NCI-H510A treated with DMSO at 0.1 percent for 48 hours (cell line): Measurements from ENCODE around the gene NSRP1.
"Not testable (repeated sequence)": the region's sequence is repeated elsewhere in the genome, so short reads cannot be mapped to it uniquely, and the experiment has no call there.

ENCODE experiments used
- DNase-seq: peaks from one replicate; lab custom pipeline; 2025; lab: John Stamatoyannopoulos, UW

The NSRP1 gene

DNA sequence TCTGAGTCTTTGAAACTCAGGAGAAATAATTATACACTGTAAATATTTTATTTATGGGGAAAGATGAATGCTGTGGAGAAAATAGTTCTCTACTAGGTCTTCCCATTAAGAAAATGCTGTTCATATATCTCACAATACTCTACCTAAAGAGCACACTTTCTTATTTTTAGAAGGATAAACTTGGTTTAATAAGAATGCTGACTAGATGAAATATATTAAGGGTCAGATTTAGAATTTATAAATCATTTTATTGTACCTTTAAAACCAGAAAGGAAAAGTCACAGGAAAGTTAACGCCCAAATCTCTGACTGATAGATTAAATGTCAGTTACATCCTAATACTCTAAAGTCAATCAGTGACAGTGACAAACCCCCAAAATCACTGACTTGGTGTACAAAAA, 70.1 kb downstream of the NSRP1 start:
- DNase-seq, result no peak

DNA sequence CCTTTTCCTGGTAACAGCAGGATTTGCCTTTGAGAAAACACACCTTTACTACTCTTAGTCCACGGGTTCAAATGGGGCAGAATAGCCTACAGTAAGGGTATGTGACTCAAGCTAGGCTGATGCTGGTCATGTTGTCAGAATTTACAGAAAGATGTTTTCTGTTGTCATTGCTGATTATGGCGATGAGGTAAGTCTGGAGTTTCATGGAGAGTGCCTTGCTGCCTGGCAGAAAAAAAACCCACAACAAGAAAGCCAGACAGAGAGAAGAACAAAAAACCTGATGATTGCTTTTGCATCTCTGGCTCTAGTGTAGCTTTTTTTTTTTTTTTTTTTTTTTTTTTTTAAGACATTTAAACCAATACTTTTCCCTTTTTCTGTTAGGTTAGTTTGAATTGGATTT, 71.0 kb downstream of the NSRP1 start:
- no peak for DNase-seq

DNA sequence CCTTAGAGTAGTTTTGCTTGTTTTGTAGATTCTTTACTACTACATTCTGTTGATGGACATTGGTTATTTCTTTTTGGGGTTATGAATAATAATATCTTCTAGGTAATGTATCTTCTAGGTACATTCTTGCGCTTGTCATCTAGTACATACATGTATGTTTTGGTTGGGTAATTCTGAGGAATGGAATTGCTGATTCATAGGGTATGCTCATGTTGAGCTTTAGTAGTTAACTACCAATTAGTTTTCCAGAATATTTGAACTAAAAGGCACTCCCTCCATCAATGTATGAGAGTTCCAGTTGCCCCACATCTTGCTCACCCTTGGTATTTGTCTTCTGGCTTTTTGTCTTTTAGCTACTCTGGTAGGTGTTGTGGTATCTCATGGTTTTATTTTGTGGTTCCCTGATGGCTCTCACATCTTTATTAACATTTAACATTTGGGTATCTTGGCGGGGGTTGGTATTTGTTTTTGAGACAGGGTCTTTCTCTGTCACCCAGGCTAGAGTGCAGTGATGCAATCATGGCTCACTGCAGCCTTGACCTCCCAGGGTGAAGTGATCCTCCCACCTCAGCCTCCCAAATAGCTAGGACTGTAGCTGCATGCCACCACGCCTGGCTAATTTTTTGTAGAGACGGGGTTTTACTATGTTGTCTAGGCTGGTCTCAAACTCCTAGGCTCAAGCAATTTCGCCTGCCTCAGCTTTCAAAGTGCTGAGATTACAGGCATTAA, 71.8 kb downstream of the NSRP1 start:
- DNase-seq, result no peak

DNA sequence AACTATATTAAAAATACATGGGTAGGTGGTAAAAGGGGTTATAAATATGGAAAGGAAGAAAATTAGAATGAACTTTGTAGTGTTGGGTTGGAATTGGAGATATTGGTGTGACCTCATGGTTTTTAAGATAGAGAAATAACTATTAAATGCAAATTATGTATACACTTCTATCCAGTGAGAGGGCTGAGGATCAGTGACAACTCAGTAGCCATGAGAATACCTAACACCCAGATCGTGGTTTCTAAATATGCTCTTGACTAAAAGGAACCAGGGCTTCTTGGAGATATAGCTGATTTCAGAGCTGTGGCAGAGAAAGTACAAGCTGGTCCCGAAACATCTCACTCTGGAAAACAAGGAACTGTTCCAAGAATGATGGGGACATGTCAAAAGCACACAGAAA, 74.5 kb downstream of the NSRP1 start:
- no peak for DNase-seq

DNA sequence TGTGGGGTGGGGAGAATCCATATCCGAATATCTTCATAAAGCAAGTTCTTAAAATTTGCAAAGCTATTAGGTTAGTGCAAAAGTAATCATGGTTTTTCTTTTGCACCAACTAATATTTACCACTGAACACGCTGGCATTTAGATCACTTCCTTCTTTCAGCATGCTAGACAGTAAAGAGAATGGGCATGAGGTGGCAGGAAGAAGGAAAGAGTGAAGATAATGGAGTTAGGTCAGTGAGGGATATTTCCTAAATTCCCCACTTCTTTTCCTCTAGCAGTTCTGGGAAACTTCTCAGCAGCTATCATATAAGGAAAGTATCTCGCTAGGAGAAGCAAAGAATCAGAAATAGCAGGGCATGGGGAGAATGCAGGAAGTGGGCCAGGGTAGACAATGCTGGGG, 79.9 kb downstream of the NSRP1 start:
- no peak for DNase-seq

DNA sequence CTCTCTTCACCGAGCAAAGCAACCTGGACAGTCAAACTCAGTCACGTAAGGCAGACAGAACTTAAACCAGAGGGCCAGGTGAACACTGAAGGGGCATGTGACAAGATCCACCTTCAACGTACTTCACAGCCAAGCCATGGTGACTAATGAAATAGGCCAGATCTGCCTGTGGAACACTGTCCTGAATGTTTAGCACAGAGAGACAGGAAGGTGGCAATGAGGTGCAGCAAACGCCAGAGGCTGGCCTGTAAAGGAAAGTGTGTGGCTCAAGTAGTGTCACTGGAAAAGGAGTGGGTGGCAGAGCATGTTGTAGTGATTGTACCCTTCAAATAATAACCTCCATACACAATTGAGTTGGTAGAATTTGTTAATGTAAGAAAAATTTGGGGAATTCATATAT, 80.8 kb downstream of the NSRP1 start:
- DNase-seq, result no peak

DNA sequence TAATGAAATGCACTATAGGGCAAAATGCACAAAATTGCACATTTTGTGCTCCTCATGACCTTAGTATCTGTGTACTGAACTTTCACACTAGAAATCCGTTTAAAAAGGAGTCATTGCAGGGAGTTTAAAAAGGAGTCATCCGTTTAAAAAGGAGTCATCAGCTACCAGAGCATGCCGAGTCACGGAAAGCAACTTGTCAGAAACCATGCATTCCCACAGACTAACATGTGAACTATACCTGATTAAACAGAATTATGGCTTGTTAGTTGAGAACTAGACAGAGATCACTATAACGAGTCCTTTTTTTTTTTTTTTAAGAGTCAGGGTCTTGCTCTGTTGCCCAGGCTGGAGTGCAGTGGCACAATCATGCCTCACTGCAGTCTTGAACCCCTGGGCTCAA, 83.0 kb downstream of the NSRP1 start:
- DNase-seq, result no peak

DNA sequence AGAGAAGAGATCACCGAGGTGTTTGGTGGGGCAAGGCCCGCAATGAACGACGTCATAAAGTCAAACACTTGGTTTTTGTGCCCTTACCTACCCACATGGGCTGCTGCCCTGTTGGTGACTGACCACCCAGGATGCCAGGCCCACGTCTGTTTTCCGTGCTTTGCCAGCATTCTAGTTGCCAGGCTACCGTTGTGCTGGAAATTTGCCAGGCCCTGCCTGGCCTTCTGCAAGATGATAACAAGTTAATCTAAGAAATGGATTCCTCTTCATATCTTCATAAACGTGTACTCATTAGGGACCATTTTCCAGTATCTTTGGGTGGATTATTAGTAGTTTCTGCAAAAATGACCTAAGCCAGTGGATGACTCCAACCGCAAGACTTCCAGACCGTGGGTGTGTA, 83.5 kb downstream of the NSRP1 start:
- no peak for DNase-seq

DNA sequence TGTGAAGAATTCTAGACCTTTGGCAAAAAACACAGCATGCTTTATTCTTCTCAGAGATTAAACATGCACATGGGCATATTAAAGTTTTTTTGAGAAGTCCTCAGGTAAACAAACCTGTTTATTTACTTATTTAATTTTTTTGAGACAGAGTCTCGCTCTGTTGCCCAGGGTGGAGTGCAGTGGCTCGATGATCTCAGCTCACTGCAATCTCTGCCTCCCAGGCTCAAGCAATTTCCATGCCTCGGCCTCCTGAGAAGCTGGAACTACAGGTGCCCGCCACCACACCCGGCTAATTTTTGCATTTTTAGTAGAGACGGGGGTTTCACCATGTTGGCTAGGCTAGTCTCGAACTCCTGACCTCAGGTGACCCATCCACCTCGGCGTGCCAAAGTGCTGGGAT, 84.0 kb downstream of the NSRP1 start:
- not testable (repeated sequence) for DNase-seq

DNA sequence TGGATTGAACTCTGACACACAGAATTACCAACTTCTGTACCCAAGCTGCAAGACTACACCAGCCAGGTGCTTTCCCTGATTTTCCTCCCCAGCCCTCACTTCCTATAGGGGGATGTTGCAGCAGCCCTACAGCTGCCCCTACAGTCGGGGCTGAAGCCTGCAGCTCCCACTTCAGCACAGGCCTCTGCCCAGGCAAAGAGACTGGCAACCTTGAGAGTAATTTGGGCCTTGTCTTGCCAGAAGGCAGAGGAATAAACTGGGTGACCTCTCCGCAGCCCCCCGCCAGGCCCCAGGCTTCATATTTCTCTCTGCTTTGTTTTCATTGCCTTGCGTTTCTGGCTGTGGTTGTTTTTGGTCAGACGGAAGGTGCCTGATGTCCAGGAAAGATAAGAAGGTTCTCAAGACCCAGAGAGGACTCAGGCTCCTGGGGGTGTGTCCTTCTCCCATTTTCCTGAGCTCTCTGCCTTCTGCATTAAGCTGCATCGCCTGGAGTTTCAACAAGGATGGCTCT, 86.9 kb downstream of the NSRP1 start:
- DNase-seq, result no peak

DNA sequence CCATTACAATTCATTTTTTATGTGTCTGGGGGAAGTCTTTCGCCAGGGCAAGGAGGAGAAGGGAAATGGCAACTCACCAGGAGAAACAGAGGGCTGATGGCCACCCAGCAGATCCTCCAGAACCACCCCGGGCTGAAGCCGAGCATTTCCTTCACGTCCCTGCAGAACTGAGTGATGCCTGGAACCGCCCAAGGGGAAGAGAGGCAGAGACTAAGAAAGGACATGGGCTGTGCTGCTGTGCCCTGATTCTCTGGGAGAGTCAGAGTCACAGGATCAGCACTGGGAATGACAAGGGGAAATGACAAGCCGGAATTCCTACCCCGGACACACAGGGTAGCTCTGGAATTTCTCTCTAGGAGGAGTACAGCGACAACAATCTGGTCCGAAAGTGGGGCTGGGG, 91.0 kb downstream of the NSRP1 start:
- DNase-seq, result no peak

DNA sequence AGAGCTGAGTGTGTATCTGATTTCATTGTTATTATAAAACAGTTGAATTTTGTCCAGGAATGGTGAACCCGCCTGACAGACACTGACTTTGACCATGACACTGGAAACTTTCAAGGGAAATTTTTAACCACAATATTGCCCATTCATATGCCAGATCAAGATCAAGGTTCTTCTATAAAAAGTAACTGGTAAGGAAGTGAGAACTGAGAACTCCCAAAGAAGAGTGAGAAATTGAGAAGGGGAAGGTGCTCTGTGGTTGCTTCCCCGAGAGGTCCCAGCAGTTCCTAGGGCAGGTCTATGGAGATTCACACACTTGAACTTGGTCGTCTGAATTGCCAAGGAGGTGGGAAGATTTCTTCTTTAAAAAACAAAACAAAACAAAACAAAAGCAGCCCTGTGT, 91.6 kb downstream of the NSRP1 start:
- DNase-seq, result no peak

DNA sequence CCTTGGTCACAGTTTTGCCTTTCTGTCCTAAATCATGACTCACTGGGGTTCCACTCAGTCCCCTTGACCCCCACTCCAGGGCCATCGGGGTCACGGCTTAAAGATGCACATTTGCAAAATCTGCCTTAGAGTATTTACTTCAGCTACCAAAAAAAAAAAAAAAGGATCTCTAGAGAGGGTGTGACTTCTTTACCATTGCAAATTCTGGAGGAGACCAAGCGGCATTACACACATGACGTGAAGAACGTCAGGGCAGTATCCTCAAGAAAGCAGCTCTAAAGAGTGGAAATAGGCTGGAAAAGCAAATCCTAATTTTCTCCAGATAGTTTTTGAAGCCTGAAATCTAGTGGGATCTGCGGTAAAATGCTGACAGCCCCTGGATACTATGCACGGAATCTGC, 93.3 kb downstream of the NSRP1 start:
- no peak for DNase-seq

DNA sequence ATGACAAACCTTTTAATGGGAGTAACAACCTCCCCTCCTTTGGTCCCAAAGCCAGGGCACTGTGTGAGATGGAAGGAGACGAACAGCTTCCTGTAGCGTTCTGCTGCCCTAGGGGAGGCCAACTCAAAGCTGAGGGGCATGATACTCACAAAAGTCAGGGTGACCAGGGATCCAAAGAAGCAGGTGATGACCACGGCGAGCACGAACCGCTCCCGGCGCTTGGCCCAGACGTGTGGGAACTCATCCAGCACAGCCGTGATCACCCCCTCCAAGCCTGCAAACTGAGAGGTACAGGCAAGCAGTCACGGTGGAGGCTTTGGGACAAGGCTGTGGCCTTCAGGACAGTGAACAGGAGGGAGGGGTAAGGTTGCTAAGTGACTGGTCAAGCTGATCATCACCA, 93.8 kb downstream of the NSRP1 start:
- DNase-seq, result no peak

DNA sequence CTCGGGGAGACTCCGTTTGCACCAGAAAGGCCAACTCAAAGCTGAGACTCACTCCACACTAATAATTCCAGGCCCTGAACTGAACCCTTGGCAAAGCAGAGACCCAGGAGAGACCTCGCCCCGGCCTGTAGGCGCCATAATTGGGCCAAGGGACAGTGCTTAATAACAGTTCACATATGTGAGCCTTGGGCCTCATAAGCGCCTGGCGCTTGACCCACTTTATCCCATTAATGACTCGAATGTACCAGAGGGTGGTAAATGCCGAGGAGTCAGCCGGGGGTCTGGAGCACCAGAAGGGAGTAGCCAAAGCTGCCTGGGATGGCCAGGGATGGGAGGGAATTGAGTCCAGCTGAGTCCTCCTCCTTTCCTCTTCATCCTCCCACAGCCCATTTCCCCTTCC, 94.3 kb downstream of the NSRP1 start:
- no peak for DNase-seq

DNA sequence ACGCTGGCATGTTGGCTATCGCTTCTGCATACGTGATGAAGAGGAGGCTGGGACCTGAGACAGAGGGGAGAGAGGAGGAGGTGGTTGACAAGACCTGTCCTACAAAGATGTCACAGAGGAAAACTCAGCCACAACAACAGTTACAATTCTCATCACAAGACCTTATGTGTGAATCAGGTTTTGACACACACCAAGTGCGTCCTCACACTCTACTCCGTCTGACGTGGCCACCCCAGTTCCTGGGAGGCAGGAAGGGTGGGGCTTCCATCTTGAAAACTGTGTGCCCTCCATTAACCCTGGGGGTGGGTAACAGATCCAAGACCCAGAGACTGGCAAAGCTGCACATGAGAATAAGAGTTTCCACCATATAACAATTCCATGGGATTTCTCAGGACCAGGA, 94.8 kb downstream of the NSRP1 start:
- DNase-seq, result no peak

DNA sequence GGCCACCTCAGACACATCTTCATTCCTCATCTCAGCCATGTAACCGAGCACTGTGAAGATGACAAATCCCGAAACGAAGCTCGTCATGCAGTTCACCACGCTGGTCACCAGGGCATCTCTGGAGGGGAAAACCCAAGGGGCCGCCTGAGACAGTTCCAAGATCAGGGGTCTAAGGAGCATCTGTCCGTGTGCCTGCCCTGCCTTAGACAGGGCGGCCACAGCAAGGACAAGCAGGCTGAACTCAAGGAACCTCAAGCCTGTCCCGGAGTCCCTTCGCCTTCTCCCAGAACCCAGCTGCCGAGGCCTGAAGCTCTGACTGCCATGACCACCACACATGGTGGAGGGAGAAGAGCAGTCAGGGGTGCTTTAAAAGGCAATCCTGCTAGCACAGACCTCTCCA, 96.1 kb downstream of the NSRP1 start:
- DNase-seq, result no peak

DNA sequence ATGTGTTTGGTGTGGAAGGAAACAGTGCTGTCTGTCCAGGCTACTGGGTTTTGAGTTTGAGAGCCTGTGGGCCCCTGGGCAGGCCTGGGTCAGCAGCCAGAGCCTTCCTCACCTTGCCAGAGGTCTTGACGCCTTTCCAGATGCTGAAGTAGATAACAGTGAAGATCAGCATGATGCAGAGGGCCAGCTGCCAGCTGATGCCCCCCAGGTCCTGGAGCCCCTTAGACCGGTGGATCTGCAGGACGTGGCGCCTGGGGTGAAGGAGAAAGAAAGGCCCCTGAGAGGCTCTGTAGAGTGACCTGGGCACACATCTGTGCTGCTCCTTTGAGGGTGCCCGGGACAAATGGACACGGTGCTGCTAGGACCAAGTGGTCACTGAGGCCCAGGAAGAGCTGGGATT, 100.4 kb downstream of the NSRP1 start:
- no peak for DNase-seq

DNA sequence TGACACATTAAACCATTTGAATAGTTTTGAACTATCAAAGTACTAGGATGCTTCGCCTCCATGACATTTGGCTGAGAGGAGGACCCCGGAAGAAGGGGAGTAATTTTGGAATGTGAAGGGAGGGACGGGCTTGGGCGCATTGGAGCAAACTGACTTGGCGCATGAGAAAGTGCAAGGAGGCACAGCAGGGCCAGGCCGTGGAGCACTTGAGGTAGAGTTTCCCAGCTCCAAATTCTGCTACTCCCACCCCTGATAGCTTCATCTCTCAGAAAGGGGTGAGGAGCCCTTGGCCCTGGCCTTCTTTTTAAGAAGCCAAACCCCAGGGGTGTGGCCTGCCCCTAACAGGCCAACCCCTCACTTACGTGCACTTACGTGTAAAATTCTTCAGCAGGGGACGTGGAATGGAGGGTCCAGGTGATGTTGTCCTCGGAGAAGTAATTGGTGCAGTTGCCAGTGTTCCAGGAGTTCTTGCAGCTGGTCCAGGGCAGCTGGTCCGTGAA, 101.2 kb downstream of the NSRP1 start:
- DNase-seq, result no peak

DNA sequence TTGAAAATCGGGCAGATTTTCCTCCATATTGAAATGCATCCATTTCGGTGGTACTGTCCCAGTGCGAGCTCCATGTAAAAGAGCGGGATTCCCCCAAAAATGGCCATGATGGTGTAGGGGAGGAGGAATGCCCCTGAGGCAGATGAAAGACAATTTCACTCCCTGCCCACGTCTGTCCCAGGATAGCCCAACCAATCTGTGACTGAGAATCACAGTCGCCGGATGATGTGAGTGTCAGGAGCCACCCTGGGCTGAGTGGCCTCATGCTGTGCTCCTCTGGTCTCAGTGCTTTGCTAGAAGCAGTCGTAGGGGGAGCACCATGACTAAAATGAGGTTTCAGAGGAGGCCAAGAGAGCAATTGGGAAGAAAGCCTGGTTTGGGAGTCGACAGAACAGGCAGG, 102.2 kb downstream of the NSRP1 start:
- no peak for DNase-seq

DNA sequence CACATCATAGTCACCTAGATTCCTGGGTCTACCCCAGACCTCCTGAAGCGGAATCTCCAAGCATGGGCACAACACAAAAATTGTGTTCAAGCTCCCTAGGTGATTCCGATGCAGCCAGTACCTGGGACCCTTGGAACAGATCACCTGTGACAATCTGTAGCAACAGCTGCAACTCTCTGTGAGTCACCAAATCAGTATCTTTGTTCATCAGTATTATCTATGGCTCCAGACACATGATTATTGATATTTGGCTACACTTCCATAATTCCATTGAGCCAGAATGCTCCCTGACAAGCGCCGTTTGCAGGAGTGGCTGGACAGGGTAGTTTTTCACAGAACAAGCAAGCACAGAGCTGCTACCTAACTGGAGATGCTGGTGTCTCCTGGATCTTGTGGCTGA, 102.7 kb downstream of the NSRP1 start:
- no peak for DNase-seq

DNA sequence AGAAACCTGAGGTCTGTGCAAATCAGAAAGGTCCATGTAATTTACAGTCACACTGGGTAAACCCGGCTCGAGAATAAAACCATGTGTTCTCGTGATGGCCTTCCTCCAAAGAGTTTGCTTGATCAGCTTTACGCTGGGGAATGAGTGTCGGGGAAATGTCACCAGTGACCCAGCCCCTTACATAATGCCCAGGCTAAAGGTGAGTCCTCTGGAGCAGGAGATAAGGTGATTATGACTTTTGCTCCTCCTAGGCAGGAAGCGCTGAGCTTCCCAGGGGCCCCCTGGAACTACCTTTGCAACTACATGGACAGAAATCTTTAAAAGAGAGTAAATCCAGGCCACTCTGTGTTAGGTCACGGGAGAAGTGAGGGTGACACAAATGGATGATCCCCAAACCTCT, 103.2 kb downstream of the NSRP1 start:
- no peak for DNase-seq

DNA sequence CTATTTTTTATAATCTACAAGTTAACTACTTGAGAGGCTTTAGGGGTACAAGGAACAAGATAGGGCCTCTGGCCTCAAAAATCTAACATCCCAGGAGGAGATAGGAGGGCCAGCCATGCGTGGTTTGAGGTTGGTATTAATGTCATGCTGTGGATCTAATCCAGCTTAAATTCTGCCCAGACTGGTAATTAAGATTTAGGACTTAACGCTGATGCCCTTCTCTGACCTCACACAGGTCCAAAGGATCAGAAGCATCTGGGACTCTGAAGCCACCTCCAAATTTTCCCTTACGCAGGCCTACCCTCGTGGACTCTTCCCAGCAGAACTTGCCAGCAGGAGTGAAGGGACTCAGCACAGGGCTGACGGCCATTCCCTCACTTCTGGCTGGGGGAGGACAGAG, 103.8 kb downstream of the NSRP1 start:
- DNase-seq, result no peak

DNA sequence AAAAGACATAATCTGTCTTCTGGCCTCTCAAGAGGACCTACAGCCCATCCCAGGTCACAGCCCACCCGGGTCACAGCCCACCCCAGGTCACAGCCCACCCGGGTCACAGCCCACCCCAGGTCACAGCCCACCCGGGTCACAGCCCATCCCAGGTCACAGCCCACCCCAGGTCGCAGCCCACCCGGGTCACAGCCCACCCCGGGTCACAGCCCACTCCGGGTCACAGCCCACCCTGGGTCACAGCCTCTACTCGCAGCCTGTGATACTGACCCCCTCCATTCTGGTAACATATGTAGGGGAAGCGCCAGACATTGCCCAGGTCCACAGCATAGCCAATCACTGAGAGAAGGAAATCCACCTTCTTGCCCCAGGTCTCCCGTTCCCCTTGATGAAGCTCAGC, 104.7 kb downstream of the NSRP1 start:
- no peak for DNase-seq
